NCI-H2227 treated with DMSO at 0.1 percent for 48 hours (cell line): ENCODE results near the gene CKAP2L.

ENCODE experiments used
- DNase-seq: peaks from one replicate; lab custom pipeline; 2025; lab: John Stamatoyannopoulos, UW

The CKAP2L gene

DNA sequence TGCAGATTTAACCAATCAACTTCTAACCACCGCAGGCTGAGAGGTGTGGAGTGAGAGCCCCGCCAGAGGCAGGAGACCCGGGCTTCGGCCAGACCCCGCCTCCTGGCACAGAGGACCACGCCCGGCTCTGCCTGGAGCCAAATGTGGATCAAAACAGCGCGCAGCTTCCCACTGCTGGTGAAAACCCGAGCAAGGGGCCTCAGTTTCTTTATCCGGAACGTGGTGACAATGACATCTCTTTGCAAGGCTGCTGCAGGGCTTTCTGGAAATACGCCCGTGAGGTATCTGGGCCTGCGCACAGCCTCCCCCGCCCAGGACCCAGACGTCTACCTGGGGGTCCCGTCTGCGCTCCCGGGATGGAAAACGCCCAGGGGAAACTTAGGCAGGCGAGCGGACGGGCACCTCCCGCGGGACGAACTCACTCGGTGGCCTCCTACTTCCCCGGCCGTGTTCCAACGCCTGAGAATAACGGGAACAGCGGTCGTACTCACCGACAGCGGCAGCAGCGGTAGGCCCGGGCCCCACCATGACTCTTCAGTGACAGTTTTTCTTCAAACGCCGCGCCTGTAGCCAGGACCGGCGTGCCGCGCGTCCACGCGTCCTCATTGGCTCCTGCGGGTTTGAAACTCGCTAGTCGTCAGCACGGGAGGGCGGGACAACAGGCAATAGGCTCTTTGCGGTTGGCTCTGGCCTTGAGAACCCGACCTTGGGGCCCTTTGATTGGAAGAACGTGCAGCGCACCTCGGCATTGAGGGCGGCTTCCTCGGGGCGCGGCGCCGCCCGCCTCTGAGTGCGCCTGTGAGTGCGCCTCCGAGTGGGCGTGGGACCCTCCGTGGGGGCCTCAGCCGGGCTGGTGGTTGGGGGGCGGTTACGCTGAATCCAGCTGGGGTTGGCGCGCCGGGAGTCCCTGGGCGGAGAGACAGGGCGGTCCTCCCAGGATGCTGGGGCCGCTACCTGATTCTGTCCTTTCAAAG, at the start of gene CKAP2L:
Gene CKAP2L (minus strand): TSS at position 539 of the 974 bp plus-strand sequence. CDS start 11 bp downstream, at position 528.
- peak; percentile 97 for DNase-seq

- no peak for DNase-seq
Observed at GRCh38 chr2:112813280-112813966, 49.0 kb upstream of the CKAP2L start.

DNA sequence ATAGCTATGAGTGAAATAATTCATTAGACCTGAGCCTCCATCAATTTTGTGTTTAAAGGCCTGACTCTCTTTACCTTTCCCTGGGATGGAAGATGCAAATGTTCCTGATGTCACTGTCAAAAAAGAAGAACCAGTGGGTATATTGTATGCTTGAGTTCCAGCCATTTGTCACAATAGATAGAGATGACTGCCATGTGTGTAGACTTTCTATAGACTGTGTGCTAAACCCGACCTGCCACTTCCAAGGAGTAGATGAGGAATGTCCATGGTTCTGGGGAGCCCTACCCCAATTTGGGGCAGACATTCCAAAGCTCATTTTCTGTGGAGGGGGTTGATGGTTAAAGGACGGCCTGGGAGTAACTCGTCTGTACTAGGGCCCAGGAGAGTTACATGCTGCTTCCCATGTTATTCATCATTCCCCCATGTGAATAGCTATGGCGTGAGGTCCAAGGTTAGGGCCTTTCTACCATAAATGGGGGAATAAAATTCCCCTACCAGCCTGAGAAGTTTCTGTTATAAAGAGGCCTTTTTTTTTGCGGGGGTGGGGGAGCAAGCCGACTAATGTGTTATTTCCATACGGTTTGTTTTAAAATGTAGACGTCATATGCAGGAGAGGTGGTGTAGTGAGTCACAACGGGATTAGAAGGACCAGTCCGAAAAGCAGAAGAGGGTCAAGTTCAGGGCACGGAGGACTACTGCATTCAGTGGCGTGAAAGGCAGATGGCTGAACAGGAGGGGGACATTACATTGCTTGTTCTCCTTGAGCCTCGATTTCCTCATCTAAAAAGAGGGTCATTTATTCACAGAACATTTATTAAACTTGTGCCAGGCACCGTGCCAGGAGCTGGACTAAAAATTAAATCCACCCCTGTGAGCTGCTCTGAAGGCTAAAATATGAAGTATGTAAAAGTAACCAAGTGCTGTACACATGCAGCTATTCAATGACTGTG, 48.2 kb upstream of the CKAP2L start:
- no peak for DNase-seq

GRCh38 chr2:112811841-112812306, 47.5 kb upstream of the CKAP2L start:
- no peak for DNase-seq

DNA sequence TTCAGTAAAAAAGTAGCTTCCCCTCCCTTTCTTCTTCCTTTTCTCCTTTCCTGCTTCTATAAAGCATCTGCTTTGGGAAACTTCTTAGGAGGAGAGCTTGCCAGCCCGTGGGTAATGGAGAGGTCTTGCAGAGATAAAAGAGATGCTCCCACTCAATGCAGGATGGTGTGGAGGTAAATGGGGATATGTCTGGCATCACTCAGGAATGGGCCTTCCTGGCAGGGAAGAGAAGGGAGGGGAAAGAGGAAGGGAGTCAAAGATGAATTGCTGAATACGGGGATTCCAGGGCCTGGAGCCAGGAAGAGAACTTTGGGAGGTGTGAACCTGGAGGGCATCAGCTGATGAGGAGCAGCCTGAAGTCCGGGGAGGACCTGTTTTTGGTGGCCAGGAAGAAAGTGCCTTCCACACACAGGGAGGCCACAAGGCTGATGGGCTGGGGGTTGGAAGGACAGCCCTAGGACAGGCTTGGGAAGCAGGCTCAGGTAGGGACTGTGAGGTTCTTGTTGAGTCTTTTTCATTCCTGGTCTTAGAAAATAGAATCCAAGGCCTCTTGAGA, 46.9 kb upstream of the CKAP2L start:
- DNase-seq: no peak

DNA sequence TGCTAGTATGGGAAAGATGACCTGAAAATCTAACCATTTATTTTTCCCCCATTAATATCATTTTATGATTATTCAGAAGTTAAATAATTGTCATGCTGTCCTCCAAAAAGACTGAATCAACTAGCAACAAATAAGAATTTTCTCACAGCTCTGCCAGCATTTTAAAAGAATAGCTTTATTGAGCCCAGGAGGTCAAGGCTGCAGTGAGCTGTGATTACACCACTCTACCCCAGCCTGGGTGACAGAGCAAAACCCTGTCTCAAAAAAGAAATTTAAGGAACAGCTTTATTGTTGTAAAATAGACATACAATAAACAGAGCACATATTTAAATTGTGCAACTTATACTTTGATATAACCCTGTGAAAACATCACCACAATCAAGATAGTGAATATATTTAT, 44.7 kb upstream of the CKAP2L start:
- no peak for DNase-seq

- no peak for DNase-seq
Observed at GRCh38 chr2:112807233-112807807, 42.9 kb upstream of the CKAP2L start.

DNA sequence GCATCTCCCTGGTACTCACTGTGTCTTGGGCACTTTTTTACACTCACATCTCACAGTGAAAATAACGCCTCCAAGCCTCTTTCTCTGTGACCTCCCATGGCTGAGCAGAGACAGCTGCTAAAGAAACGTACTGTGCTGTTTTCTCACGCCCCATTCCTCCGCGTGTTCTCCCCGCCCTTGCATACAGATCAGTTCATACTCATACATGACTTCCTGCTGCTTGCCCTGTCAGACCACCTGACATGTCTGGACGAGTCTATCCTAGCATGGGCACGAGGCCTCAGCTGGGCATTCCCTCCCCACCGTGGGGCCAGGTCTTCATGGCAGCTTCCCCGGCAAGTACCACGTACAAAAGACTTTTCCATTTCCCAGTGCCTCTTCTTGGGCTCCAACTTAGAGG, 41.1 kb upstream of the CKAP2L start:
- no peak for DNase-seq

GRCh38 chr2:112803691-112804521, 39.5 kb upstream of the CKAP2L start:
- DNase-seq: no peak

GRCh38 chr2:112800881-112801583, 36.6 kb upstream of the CKAP2L start:
- DNase-seq: no peak

- DNase-seq: no peak
Observed at GRCh38 chr2:112798979-112799975, 34.9 kb upstream of the CKAP2L start.

DNA sequence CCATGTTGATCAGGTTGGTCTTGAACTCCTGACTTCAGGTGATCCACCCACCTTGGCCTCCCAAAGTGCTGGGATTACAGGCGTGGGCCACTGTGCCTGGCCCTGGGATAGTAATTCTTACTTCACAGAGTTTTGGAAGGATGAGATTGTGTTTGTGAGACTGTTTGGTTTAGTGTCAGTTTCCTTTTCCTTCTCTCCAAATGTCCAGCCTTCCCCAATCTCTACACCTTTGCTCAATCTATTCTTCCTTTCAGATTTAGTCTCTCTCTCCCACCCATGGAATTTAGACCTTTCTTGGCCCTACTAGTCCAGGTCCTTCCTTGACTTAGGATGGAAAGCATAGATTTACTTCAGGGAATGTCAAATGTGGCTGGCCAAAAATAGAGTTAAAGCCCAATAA, 32.1 kb upstream of the CKAP2L start:
- no peak for DNase-seq

DNA sequence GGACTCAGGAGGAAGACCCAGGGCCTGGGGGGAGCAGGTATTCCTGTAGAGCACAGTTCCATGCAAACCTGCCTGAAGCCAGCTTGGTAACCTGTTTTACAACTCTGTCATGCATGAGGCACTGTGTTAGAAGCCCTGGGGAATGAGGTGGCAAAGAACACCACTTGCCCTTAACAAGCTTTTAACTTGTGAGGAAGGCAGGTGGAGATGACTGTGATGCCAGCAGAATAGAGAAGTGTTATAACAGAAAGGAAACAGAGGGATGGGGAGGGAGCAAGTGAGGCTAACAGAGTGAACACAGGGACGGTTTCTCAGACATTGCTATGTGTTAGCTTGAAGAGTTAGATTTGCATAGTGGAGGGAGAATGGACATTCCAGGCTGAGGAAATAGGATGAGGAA, 31.4 kb upstream of the CKAP2L start:
- DNase-seq: no peak

DNA sequence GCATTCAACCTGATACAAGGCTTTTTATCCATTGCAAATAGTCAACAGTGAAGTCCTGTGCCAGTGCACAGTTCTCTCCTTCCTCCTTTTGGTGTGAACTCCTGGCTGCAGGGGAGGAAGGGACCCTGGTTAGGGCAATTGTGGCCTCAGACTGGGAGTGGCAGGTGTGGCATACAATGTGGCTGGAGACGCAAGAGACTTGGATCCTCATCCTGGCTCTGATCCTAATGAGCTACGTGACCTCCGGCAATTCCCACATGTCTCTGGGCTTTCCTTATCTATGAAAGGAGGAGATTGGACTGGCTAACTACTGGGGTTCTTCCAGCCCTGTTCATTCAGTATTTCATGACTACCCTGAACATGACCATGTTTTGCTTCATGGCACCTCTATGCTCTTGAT, 30.4 kb upstream of the CKAP2L start:
- DNase-seq: no peak

DNA sequence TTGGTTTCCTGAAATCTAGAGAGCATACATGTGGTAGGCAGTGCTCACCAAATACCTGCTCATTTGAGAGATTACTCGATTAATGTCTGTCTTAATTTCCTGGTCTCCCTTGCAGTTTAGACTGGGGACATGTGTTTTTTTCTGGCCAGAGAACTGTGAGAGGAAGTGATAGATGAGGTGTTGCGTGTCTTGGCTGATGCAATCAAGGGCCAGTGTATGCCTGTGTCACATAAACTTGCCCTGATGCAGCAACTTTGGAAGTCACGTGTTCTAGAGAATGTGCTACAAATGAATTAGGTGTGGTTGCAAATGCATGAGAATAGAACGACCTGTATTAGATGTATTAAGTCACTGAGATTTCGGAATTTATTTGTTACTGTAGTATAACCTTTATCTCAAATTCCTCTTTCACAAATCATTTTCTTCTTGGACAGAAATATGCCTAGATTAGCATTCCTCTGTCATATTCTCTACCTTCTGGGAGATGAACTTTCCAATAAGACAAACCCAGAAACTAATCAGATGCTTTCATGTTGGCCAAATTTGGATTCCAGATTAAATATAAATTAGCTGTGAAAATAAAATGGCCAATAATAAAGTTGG, 29.8 kb upstream of the CKAP2L start:
- DNase-seq: no peak

DNA sequence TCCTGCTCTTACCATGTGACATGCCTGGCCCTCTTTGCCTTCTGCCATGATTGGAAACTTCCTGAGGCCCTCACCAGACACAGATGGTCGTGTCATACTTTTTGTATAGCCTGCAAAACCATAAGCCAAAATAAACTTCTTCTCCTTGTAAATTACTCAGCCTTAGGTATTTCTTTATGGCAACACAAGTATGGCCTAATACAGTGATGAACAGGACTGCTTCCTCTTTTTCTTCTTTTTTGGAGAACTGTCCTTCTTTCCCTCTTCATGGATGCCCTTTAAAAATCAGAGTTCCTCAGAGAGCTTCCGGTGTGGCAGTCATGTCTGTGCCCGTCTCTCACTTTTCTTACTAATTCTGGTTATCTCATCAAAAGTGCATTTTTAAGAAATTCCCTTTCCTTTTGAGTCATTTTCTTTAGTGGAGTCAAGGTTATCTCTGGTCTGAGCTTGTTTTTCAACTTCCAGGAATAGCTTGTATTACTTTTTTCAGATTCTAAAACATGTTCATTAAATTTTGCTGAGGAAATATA, 29.1 kb upstream of the CKAP2L start:
- no peak for DNase-seq

- DNase-seq: no peak
Observed at GRCh38 chr2:112792419-112792818, 28.0 kb upstream of the CKAP2L start.
